Osteocyte (in vitro differentiated cells): ENCODE data around the gene REG4. TPM values are rescaled to one million over a fixed set of nuclear protein-coding genes. Genes with fewer than 3 reads are reported as not detected.

Experiments used
- DNase-seq: peaks from one replicate; pipeline ENCODE4 v3.0.0; 2021; ENCODE audit warnings: mixed read lengths; ENCODE audit not compliant: unreplicated experiment; ENCODE audit errors: extremely low spot score
- H3K27ac Mint-ChIP-seq: one replicate; pipeline ENCODE4 v1.8.0; 2021; ENCODE audit warnings: mild to moderate bottlenecking, mixed read lengths; ENCODE audit not compliant: unreplicated experiment
- H3K27me3 Mint-ChIP-seq: one replicate; pipeline ENCODE4 v1.8.0; 2021; ENCODE audit warnings: mixed read lengths; ENCODE audit not compliant: unreplicated experiment
- H3K36me3 Mint-ChIP-seq: one replicate; pipeline ENCODE4 v1.8.0; 2021; ENCODE audit warnings: mixed read lengths; ENCODE audit not compliant: unreplicated experiment
- H3K4me1 Mint-ChIP-seq: one replicate; pipeline ENCODE4 v1.8.0; 2021; ENCODE audit warnings: mixed read lengths; ENCODE audit not compliant: unreplicated experiment
- H3K4me3 Mint-ChIP-seq: one replicate; pipeline ENCODE4 v1.8.0; 2021; ENCODE audit warnings: mild to moderate bottlenecking, moderate library complexity, mixed read lengths; ENCODE audit not compliant: unreplicated experiment
- H3K9me3 Mint-ChIP-seq: one replicate; pipeline ENCODE4 v1.8.0; 2021; ENCODE audit warnings: mixed read lengths; ENCODE audit not compliant: unreplicated experiment
- CTCF ChIP-seq: fragments of 200-600 bp; sonication (generic); IDR thresholded peaks from 2 replicates; pipeline ENCODE4 v1.5.0; 2021; ENCODE audit warnings: antibody characterized with exemption, mild to moderate bottlenecking, moderate library complexity
- total RNA-seq: library from RNA; stranded (reverse); gene quantifications from 2 replicates; pipeline ENCODE4 v1.2.1, GENCODE V29; 2021

Gene REG4
- total RNA-seq, 1 donor from 2014 or later: not detected

GRCh38 chr1:119795261-119796200 is 15.7 kb downstream of the REG4 start:
- DNase-seq: no peak
- peaks cover 36% of the 10 kb centered on the region for H3K27me3 Mint-ChIP-seq
- H3K36me3 Mint-ChIP-seq: no peaks in the 10 kb centered on the region
- no peaks in the 10 kb centered on the region for H3K9me3 Mint-ChIP-seq
- no peak overlapping the region for H3K4me3 Mint-ChIP-seq
- no peaks in the 10 kb centered on the region for H3K4me1 Mint-ChIP-seq
- TF ChIP-seq CTCF: no peak
- H3K27ac Mint-ChIP-seq: no peak overlapping the region

GRCh38 chr1:119794876-119795240 is 16.4 kb downstream of the REG4 start:
- DNase-seq: no peak
- no peaks in the 10 kb centered on the region for H3K36me3 Mint-ChIP-seq
- H3K9me3 Mint-ChIP-seq: no peaks in the 10 kb centered on the region
- no peak overlapping the region for H3K4me3 Mint-ChIP-seq
- H3K27ac Mint-ChIP-seq: no peak overlapping the region
- TF ChIP-seq CTCF: no peak
- no peaks in the 10 kb centered on the region for H3K4me1 Mint-ChIP-seq
- peaks cover 41% of the 10 kb centered on the region for H3K27me3 Mint-ChIP-seq

GRCh38 chr1:119794230-119794875 is 16.9 kb downstream of the REG4 start:
- peaks cover 46% of the 10 kb centered on the region for H3K27me3 Mint-ChIP-seq
- H3K9me3 Mint-ChIP-seq: no peaks in the 10 kb centered on the region
- DNase-seq: no peak

GRCh38 chr1:119791377-119791776 is 19.9 kb downstream of the REG4 start:
- Mint-ChIP-seq H3K36me3 (no peaks in the 10 kb centered on the region), H3K9me3 (no peaks in the 10 kb centered on the region), H3K4me1 (no peaks in the 10 kb centered on the region), H3K27me3 (peaks cover 54% of the 10 kb centered on the region), H3K27ac (no peak overlapping the region), H3K4me3 (no peak overlapping the region)
- DNase-seq: no peak
- TF ChIP-seq CTCF: no peak

More at GRCh38 chr1:119794230-119794875, 16.9 kb downstream of the REG4 start:
- no peak overlapping the region for H3K27ac Mint-ChIP-seq
- no peak overlapping the region for H3K4me3 Mint-ChIP-seq
- no peak for TF ChIP-seq CTCF
- no peaks in the 10 kb centered on the region for H3K4me1 Mint-ChIP-seq
- no peaks in the 10 kb centered on the region for H3K36me3 Mint-ChIP-seq
